Breast epithelium (tissue), 4 donors: ENCODE data around the gene ELMO1. TPM values are rescaled to one million over a fixed set of nuclear protein-coding genes. Genes with fewer than 3 reads are reported as not detected.

Source experiments
- DNase-seq, 2 donors: peaks; one replicate each; pipeline ENCODE4 v3.0.0-alpha.2; 2019; ENCODE audit warnings: low spot score in 2 of 2
- H3K27ac ChIP-seq, 2 donors: fragments of 200-600 bp; sonication (generic) in 1 of 2; one replicate each; pipeline ENCODE4 v1.5.1; 2016 to 2019; ENCODE audit warnings: mild to moderate bottlenecking in 1 of 2
- H3K27me3 ChIP-seq, 2 donors: fragments of 200-600 bp; sonication (generic) in 1 of 2; one replicate each; pipeline versions ENCODE4 v1.5.1 to v1.6.0; 2017 to 2019; ENCODE audit warnings: control low read depth in 1 of 2, mild to moderate bottlenecking in 1 of 2
- H3K36me3 ChIP-seq: fragments of 200-600 bp; one replicate; pipeline ENCODE4 v1.5.1; 2019
- H3K4me1 ChIP-seq, 2 donors: fragments of 200-600 bp; sonication (generic); one replicate each; pipeline ENCODE4 v1.5.1; 2016 to 2019; ENCODE audit warnings: control low read depth in 1 of 2
- H3K4me3 ChIP-seq, 3 donors: fragments of 200-600 bp; sonication (generic); 1 replicate in 2 of 3; 2 replicates in 1 of 3; pipeline ENCODE4 v1.5.1; 2016 to 2019; ENCODE audit warnings: mild to moderate bottlenecking in 3 of 3, moderate library complexity in 2 of 3
- H3K9me3 ChIP-seq, 2 donors: fragments of 200-600 bp; sonication (generic) in 1 of 2; one replicate each; pipeline ENCODE4 v1.5.1; 2016 to 2019; ENCODE audit warnings: control low read depth in 1 of 2
- POLR2A ChIP-seq: fragments of 450-650 bp; IDR thresholded peaks from one replicate; pipeline ENCODE4 v1.6.1; 2016; ENCODE audit warnings: antibody characterized with exemption, mild to moderate bottlenecking, moderate library complexity
- POLR2AphosphoS5 ChIP-seq, 3 donors: sonication (generic); formaldehyde crosslinking; IDR thresholded peaks; one replicate each; pipeline ENCODE4 v1.6.1; 2017; ENCODE audit warnings: antibody characterized with exemption in 3 of 3
- intact Hi-C: fragments of 100-400 bp; cut with DNase I; formaldehyde crosslinking; loops from one replicate; pipeline ENCODE4 v1.15.1; 2023; ENCODE audit warnings: low total_unique reads
- total RNA-seq, 3 donors: library from RNA; depleted of rRNA; stranded (reverse); fragments of >200 nt; gene quantifications; one replicate each; pipeline ENCODE4 v1.1.0, GENCODE V29; 2016
- TF ChIP-seq, protein P1 (sequence below), 3 donors: fragments of 450-650 bp; IDR thresholded peaks; one replicate each; pipeline ENCODE4 v1.5.1; 2016 to 2017; ENCODE audit warnings: antibody characterized with exemption in 3 of 3, mild to moderate bottlenecking in 3 of 3, moderate library complexity in 3 of 3

Gene ELMO1
- total RNA-seq, 3 donors from 2014 or later: 49.5 to 110 (median 66.9) TPM

DNA sequence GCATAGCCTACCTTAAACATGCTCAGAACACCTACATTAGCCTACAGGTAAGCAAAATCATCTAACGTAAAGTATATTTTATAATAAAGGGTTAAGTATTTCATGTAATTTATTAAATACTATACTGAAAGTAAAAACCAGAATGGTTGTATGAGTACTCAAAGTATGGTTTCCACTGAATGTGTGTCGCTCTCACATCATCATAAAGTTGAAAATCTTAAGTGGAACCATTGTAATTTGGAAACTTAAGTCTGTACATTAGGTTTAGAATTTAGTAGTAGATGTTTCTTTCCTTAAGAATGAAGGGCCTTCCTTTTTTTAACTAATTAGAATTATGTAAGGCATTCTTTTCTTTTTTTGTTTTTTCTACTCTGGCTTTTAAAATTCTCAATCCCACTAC is 484.4 kb downstream of the ELMO1 start:
- Histone ChIP-seq H3K27ac (no peak overlapping the region), H3K27me3 (no peaks in the 10 kb centered on the region), H3K4me3 (no peak overlapping the region), H3K4me1 (no peaks in the 10 kb centered on the region), H3K36me3 (no peaks in the 10 kb centered on the region), H3K9me3 (no peaks in the 10 kb centered on the region)
- TF ChIP-seq POLR2AphosphoS5 (IDR thresholded peaks at IDR 0.05): no peak
- TF ChIP-seq, protein P1, sequence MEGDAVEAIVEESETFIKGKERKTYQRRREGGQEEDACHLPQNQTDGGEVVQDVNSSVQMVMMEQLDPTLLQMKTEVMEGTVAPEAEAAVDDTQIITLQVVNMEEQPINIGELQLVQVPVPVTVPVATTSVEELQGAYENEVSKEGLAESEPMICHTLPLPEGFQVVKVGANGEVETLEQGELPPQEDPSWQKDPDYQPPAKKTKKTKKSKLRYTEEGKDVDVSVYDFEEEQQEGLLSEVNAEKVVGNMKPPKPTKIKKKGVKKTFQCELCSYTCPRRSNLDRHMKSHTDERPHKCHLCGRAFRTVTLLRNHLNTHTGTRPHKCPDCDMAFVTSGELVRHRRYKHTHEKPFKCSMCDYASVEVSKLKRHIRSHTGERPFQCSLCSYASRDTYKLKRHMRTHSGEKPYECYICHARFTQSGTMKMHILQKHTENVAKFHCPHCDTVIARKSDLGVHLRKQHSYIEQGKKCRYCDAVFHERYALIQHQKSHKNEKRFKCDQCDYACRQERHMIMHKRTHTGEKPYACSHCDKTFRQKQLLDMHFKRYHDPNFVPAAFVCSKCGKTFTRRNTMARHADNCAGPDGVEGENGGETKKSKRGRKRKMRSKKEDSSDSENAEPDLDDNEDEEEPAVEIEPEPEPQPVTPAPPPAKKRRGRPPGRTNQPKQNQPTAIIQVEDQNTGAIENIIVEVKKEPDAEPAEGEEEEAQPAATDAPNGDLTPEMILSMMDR (IDR thresholded peaks at IDR 0.05): no peak
- DNase-seq: no peak
- intact Hi-C loops: loop anchor here (10.0 kb wide), 1 partner anchor 59 kb away; no protein-coding TSS in a partner anchor

DNA sequence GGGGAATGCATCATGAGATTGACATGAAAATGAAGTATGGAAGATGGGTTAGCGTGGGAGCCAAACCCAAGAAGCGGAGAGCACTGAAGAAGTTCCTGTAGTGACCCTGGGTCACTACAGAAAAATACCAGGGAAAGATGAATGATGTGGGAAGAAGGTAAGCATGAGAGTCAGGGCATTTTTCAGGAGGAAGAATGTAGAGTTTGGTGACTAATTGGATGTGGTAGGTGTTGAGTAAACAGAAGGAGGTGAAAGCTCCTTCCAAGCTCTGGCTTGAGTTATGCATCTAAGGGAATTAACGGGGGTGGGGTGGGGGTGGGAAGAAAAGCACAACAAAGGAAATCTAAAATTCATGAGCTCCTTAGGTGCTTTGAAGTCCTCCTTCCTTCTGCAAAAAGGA is 486.3 kb downstream of the ELMO1 start:
- Histone ChIP-seq H3K27ac (no peak overlapping the region), H3K9me3 (no peaks in the 10 kb centered on the region), H3K4me3 (no peak overlapping the region), H3K36me3 (no peaks in the 10 kb centered on the region), H3K27me3 (no peaks in the 10 kb centered on the region), H3K4me1 (no peaks in the 10 kb centered on the region)
- DNase-seq: no peak
- intact Hi-C loops: loop anchor here (10.0 kb wide), 1 partner anchor 58 kb away; no protein-coding TSS in a partner anchor
- TF ChIP-seq, protein P1 (IDR thresholded peaks at IDR 0.05): no peak
- no peak for TF ChIP-seq POLR2AphosphoS5 (IDR thresholded peaks at IDR 0.05)
- no peak for TF ChIP-seq POLR2A

DNA sequence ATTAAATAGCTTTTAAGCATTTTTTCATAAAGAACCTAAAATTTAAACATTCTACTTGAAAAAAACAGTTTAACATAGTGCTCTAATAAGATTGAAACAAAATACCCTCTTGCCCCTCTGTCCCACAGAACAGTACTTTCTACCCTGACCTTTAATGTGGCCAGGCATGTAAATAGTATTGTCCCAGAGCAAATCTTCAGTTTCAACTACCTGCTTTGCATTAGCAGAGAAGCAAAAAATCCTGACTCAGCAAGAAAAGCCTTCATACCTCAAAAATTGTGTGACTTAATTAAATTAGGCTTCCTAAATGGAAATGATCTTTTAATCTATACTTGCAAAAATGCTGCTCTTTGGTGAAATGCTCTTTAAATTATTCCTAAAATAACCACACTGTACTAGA is 487.0 kb downstream of the ELMO1 start:
- no peak for DNase-seq
- no peaks in the 10 kb centered on the region for H3K9me3 ChIP-seq
- H3K27ac ChIP-seq: no peak overlapping the region
- no peaks in the 10 kb centered on the region for H3K36me3 ChIP-seq
- no peak overlapping the region for H3K4me3 ChIP-seq
- TF ChIP-seq POLR2AphosphoS5 (IDR thresholded peaks at IDR 0.05) (no peak), POLR2A (no peak)
- TF ChIP-seq, protein P1 (IDR thresholded peaks at IDR 0.05): no peak
- intact Hi-C loops: loop anchor here (10.0 kb wide), 1 partner anchor 57 kb away; no protein-coding TSS in a partner anchor
- H3K27me3 ChIP-seq: no peaks in the 10 kb centered on the region
- no peaks in the 10 kb centered on the region for H3K4me1 ChIP-seq

DNA sequence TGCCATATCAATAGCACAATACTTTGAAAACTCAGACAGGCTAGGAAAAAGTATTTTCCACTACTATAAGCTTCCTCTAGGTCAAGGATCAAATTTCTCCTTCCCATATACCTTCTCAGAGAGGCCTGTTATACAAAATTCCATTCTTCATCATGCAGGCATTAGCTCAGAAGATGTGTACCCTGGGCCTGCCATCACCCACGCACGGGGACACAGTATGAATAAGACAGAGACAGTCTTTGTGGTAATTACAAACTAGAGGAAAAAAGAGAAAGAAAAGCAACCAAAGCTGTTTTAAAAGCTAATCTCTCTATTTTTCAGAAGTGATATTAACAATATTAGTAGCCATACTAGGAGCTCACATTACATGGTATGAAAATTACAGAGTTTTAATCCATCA is 487.6 kb downstream of the ELMO1 start:
- Histone ChIP-seq H3K4me1 (no peaks in the 10 kb centered on the region), H3K36me3 (no peaks in the 10 kb centered on the region), H3K27ac (no peak overlapping the region), H3K9me3 (no peaks in the 10 kb centered on the region), H3K4me3 (no peak overlapping the region), H3K27me3 (no peaks in the 10 kb centered on the region)
- DNase-seq: no peak
- TF ChIP-seq POLR2AphosphoS5 (IDR thresholded peaks at IDR 0.05) (no peak), POLR2A (no peak)
- TF ChIP-seq, protein P1 (IDR thresholded peaks at IDR 0.05): no peak
- intact Hi-C loops: loop anchor here (10.0 kb wide), 1 partner anchor 56 kb away; no protein-coding TSS in a partner anchor

DNA sequence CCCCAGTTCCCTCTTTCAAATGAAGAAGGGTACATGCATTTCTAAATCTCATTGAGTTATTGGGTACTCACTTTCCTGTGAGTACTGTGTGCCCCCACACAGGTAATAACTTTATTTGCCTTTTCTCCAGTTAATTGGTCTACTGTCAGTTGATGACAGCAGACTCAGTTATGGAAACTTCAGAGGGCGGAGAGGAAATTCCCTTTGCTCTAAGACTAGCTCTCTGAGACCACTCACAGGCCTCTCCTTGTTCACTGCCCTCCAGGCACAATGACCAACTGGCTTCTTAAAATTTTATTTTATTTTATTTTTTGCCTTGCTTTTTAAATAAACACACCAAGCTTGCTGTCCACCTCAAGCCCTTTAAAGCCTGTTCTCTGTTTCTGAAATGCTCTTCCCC is 488.6 kb downstream of the ELMO1 start:
- H3K4me1 ChIP-seq: no peaks in the 10 kb centered on the region
- H3K36me3 ChIP-seq: no peaks in the 10 kb centered on the region
- H3K9me3 ChIP-seq: no peaks in the 10 kb centered on the region
- TF ChIP-seq, protein P1 (IDR thresholded peaks at IDR 0.05): no peak
- TF ChIP-seq POLR2AphosphoS5 (IDR thresholded peaks at IDR 0.05) (no peak), POLR2A (no peak)
- no peak overlapping the region for H3K4me3 ChIP-seq
- DNase-seq: no peak
- intact Hi-C loops: loop anchor here (10.0 kb wide), 1 partner anchor 55 kb away; no protein-coding TSS in a partner anchor
- H3K27me3 ChIP-seq: no peaks in the 10 kb centered on the region
- no peak overlapping the region for H3K27ac ChIP-seq
